ENCODE results near the gene TBC1D24. TPM values are rescaled to one million over a fixed set of nuclear protein-coding genes. Genes with fewer than 3 reads are reported as not detected.

The TBC1D24 gene
- total and polyA plus RNA-seq, 9 of the 15 experiments (the other 6 are each of a cell fraction or from before 2014, with no cell fraction given), result 1.7 to 22.6 (median 7.2) TPM

DNA sequence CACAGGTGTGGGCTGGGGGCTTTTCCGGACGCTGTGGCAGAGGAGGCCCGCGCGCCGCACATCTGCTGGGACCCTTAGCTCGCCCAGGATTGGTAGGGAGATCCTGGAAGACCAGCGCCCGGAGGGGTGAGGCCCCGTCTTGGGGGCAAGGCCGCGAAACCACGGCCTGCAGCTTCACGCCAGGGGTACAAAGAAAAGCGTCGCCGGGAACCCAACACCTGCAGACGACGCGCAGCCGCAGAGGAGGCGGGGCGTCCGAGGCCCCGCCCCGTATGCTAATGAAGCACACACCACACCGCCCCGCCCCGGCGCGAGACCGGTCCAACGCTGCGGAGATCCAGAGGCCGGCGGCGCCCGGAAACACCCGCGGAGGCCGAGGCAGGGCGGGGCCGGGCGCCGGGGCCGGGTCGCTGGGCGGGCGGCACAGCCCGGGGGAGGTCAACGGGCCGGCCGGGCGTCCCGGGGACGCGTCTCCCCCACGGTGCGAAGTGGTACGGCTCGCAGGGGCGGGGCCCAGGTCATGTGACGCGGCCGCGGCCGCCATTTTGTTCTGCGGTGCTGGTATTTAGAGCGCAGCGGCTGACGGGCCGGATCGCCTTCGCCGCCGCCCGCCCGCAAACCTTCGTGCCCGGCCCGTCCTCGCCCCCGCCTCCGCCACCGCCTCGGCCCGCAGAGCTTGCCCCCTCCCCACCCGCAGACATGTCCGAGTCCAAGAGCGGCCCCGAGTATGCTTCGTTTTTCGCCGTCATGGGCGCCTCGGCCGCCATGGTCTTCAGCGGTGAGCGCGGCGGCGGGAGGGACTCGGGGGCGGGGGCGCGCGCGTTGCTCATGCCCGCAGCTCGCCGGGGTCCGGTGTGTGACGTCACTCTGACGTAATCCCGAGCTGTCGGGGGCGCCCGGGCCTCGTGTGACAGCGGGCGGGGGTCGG lies 38.7 kb downstream of the TBC1D24 start, which contains the start of gene ATP6V0C (continued):
- TF ChIP-seq, protein P1, sequence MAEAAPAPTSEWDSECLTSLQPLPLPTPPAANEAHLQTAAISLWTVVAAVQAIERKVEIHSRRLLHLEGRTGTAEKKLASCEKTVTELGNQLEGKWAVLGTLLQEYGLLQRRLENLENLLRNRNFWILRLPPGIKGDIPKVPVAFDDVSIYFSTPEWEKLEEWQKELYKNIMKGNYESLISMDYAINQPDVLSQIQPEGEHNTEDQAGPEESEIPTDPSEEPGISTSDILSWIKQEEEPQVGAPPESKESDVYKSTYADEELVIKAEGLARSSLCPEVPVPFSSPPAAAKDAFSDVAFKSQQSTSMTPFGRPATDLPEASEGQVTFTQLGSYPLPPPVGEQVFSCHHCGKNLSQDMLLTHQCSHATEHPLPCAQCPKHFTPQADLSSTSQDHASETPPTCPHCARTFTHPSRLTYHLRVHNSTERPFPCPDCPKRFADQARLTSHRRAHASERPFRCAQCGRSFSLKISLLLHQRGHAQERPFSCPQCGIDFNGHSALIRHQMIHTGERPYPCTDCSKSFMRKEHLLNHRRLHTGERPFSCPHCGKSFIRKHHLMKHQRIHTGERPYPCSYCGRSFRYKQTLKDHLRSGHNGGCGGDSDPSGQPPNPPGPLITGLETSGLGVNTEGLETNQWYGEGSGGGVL (CRISPR knock-in tag; IDR thresholded peaks at IDR 0.05), result no peak
- peak; percentile 71; the same call in 1 of the 2 replicates for TF ChIP-seq EP400 (IDR thresholded peaks at IDR 0.05)
- TF ChIP-seq TSC22D4 (tag; IDR thresholded peaks at IDR 0.05), result no peak
- peak; percentile 69; the same call in 1 of the 2 replicates for TF ChIP-seq BRD4 (IDR thresholded peaks at IDR 0.05)
- TF ChIP-seq FUS (optimal IDR thresholded peaks at IDR 0.05; ENCODE audit: low read depth, low read length), result no peak
- no peak for TF ChIP-seq ZNF699 (CRISPR knock-in tag; IDR thresholded peaks at IDR 0.05; ENCODE audit: insufficient replicate concordance)
- no peak for TF ChIP-seq BMI1 (IDR thresholded peaks at IDR 0.05; ENCODE audit: low read length)
- no peak for TF ChIP-seq NR4A1 (CRISPR knock-in tag; IDR thresholded peaks at IDR 0.05)
- TF ChIP-seq NR4A1 (tag; IDR thresholded peaks at IDR 0.05), result no peak
- TF ChIP-seq PHF21A (IDR thresholded peaks at IDR 0.05; ENCODE audit: borderline replicate concordance, low read depth), result no peak
- peak; percentile 97 for TF ChIP-seq TFE3 (CRISPR knock-in tag; IDR thresholded peaks at IDR 0.05)
- peak; percentile 79 for TF ChIP-seq PHF8 (IDR thresholded peaks at IDR 0.05; ENCODE audit: borderline replicate concordance, low read length)
- TF ChIP-seq SRSF9 (IDR thresholded peaks at IDR 0.05; ENCODE audit: borderline replicate concordance, low read depth, low read length), result no peak
- TF ChIP-seq E2F3 (CRISPR knock-in tag; IDR thresholded peaks at IDR 0.05), result no peak
- no peak for TF ChIP-seq PHB2 (IDR thresholded peaks at IDR 0.05; ENCODE audit: low read depth)
- no peak for TF ChIP-seq NFE2 (IDR thresholded peaks at IDR 0.05; ENCODE audit: low read depth)
- TF ChIP-seq MAX (CRISPR knock-in tag; IDR thresholded peaks at IDR 0.05), result 0 out of 2 replicates have a peak, but pooled peaks have one; percentile 20
- no peak for TF ChIP-seq ZC3H4 (CRISPR knock-in tag; IDR thresholded peaks at IDR 0.05; ENCODE audit: borderline replicate concordance)
- TF ChIP-seq ZBTB7A (IDR thresholded peaks at IDR 0.05; ENCODE audit: borderline replicate concordance, control insufficient read depth, low read depth, low read length), result no peak
- TF ChIP-seq KAT2B (IDR thresholded peaks at IDR 0.05; ENCODE audit: low read depth, low read length), result no peak
- TF ChIP-seq HSF4 (CRISPR knock-in tag; IDR thresholded peaks at IDR 0.05; ENCODE audit: borderline replicate concordance), result no peak
- no peak; a peak in 1 of 4 replicates for TF ChIP-seq CSDE1 (IDR thresholded peaks at IDR 0.05)
- TF ChIP-seq EHMT2 (IDR thresholded peaks at IDR 0.05), result no peak
- TF ChIP-seq, protein P2, sequence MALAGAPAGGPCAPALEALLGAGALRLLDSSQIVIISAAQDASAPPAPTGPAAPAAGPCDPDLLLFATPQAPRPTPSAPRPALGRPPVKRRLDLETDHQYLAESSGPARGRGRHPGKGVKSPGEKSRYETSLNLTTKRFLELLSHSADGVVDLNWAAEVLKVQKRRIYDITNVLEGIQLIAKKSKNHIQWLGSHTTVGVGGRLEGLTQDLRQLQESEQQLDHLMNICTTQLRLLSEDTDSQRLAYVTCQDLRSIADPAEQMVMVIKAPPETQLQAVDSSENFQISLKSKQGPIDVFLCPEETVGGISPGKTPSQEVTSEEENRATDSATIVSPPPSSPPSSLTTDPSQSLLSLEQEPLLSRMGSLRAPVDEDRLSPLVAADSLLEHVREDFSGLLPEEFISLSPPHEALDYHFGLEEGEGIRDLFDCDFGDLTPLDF (CRISPR knock-in tag; IDR thresholded peaks at IDR 0.05), result 0 out of 2 replicates have a peak, but pooled peaks have one; percentile 24
- TF ChIP-seq PHTF2 (CRISPR knock-in tag; IDR thresholded peaks at IDR 0.05), result no peak
